ENCODE data around the gene CTNND2.

- TF ChIP-seq EZH2 (IDR thresholded peaks at IDR 0.05; ENCODE audit: borderline replicate concordance, low read depth, low read length, severe bottlenecking) (no peak), CTCF (IDR thresholded peaks at IDR 0.05; ENCODE audit: borderline replicate concordance, extremely low read depth, low read length, poor library complexity, severe bottlenecking) (no peak)
Measured at GRCh38 chr5:11531811-11532555, 372.3 kb downstream of the CTNND2 start.

Measured in DND-41 (cell line).